Activated naive CD8-positive, alpha-beta T cell (primary cell): ENCODE measurements around the gene C1QTNF1.

ENCODE experiments used
- H3K27ac Mint-ChIP-seq: one replicate; pipeline ENCODE4 v1.8.0; 2021; ENCODE audit warnings: mixed read lengths
- H3K27me3 Mint-ChIP-seq: one replicate; pipeline ENCODE4 v1.8.0; 2021; ENCODE audit warnings: mixed read lengths
- H3K36me3 Mint-ChIP-seq: one replicate; pipeline ENCODE4 v1.8.0; 2021; ENCODE audit warnings: mixed read lengths
- H3K4me1 Mint-ChIP-seq: one replicate; pipeline ENCODE4 v1.8.0; 2021; ENCODE audit warnings: low read depth, mixed read lengths
- H3K4me3 Mint-ChIP-seq: one replicate; pipeline ENCODE4 v1.8.0; 2021; ENCODE audit warnings: mild to moderate bottlenecking, mixed read lengths
- H3K9me3 Mint-ChIP-seq: one replicate; pipeline ENCODE4 v1.8.0; 2021; ENCODE audit warnings: low read depth, mixed read lengths

The C1QTNF1 gene

GRCh38 chr17:79033741-79034501, 10.0 kb downstream of the C1QTNF1 start:
- Mint-ChIP-seq H3K4me1 (no peaks in the 10 kb centered on the region), H3K9me3 (no peaks in the 10 kb centered on the region), H3K27ac (no peak overlapping the region), H3K36me3 (no peaks in the 10 kb centered on the region), H3K4me3 (no peak overlapping the region), H3K27me3 (no peaks in the 10 kb centered on the region)

- H3K4me1 Mint-ChIP-seq: no peaks in the 10 kb centered on the region
- no peak overlapping the region for H3K27ac Mint-ChIP-seq
- H3K4me3 Mint-ChIP-seq: no peak overlapping the region
- no peaks in the 10 kb centered on the region for H3K27me3 Mint-ChIP-seq
- no peaks in the 10 kb centered on the region for H3K36me3 Mint-ChIP-seq
- H3K9me3 Mint-ChIP-seq: no peaks in the 10 kb centered on the region
Observed at GRCh38 chr17:79034931-79035485, 11.0 kb downstream of the C1QTNF1 start.

DNA sequence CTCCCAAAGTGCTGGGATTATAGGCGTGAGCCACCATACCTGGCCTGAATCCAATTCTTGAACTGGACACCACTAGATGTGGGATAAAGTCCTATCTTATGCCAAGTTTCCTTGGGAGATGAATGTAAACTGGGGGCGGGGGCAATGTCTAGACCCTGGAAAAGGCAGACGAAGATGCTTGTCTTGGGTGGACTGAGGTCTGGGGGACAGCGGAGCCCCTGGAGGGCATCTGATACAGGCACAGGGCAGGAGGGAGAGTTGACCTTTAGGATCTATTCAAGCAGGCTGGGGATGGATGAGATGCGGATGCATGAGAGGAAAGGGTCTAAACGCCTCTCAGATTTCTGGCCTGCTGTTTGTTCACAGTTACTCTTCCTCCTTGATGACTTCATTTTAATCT, 11.7 kb downstream of the C1QTNF1 start:
- Mint-ChIP-seq H3K9me3 (no peaks in the 10 kb centered on the region), H3K27me3 (no peaks in the 10 kb centered on the region), H3K4me1 (no peaks in the 10 kb centered on the region), H3K27ac (no peak overlapping the region), H3K36me3 (no peaks in the 10 kb centered on the region), H3K4me3 (no peak overlapping the region)

- Mint-ChIP-seq H3K36me3 (no peaks in the 10 kb centered on the region), H3K4me3 (no peak overlapping the region), H3K27me3 (no peaks in the 10 kb centered on the region), H3K27ac (no peak overlapping the region), H3K4me1 (no peaks in the 10 kb centered on the region), H3K9me3 (no peaks in the 10 kb centered on the region)
Observed at GRCh38 chr17:79036181-79036580, 12.2 kb downstream of the C1QTNF1 start.

DNA sequence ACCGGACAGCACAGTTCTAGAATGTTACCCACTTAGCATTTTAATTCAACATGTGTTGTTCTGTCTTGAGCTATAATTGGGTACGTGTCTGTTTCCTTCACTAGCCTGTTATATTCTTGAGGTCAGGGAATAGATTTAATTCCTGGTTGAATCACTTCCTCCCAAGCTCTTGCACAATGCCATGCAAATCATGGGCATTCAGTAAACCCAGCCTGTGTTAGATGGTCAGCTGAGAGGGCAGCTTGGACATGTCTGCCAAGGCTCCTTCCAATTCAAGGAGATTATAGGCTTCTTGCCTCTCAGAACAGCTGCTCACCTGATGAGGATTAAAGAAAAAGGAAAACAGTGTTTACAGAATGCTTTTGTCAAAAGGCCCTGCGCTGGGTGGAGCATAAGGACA, 12.6 kb downstream of the C1QTNF1 start:
- no peak overlapping the region for H3K27ac Mint-ChIP-seq

GRCh38 chr17:79038545-79039135, 14.7 kb downstream of the C1QTNF1 start:
- Mint-ChIP-seq H3K4me3 (no peak overlapping the region), H3K27me3 (no peaks in the 10 kb centered on the region), H3K9me3 (no peaks in the 10 kb centered on the region), H3K4me1 (no peaks in the 10 kb centered on the region), H3K27ac (no peak overlapping the region), H3K36me3 (no peaks in the 10 kb centered on the region)

More for the DNA sequence above, 12.6 kb downstream of the C1QTNF1 start:
- H3K4me3 Mint-ChIP-seq: no peak overlapping the region
- no peaks in the 10 kb centered on the region for H3K36me3 Mint-ChIP-seq
- no peaks in the 10 kb centered on the region for H3K4me1 Mint-ChIP-seq
- no peaks in the 10 kb centered on the region for H3K9me3 Mint-ChIP-seq
- H3K27me3 Mint-ChIP-seq: no peaks in the 10 kb centered on the region

DNA sequence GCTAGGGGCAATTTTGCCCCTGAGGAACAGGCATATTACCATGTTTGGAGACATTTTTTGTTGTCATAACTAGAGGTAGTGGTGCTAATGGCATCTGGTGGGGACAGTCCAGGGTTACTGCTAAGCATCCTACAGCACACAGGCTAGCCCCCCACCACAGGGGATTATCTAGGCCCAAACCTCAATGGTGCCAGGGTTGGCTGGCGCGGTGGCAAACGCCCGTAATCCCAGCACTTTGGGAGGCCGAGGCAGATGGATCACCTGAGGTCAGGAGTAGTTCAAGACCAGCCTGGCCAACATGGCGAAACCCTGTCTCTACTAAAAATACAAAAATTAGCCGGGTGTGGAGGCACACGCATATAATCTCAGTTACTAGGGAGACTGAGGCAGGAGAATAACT, 15.2 kb downstream of the C1QTNF1 start:
- Mint-ChIP-seq H3K9me3 (no peaks in the 10 kb centered on the region), H3K36me3 (no peaks in the 10 kb centered on the region), H3K4me3 (no peak overlapping the region), H3K27ac (no peak overlapping the region), H3K4me1 (no peaks in the 10 kb centered on the region), H3K27me3 (no peaks in the 10 kb centered on the region)

- Mint-ChIP-seq H3K4me1 (no peaks in the 10 kb centered on the region), H3K9me3 (no peaks in the 10 kb centered on the region), H3K27ac (no peak overlapping the region), H3K27me3 (no peaks in the 10 kb centered on the region), H3K4me3 (no peak overlapping the region), H3K36me3 (no peaks in the 10 kb centered on the region)
Observed at GRCh38 chr17:79039886-79040285, 15.9 kb downstream of the C1QTNF1 start.

DNA sequence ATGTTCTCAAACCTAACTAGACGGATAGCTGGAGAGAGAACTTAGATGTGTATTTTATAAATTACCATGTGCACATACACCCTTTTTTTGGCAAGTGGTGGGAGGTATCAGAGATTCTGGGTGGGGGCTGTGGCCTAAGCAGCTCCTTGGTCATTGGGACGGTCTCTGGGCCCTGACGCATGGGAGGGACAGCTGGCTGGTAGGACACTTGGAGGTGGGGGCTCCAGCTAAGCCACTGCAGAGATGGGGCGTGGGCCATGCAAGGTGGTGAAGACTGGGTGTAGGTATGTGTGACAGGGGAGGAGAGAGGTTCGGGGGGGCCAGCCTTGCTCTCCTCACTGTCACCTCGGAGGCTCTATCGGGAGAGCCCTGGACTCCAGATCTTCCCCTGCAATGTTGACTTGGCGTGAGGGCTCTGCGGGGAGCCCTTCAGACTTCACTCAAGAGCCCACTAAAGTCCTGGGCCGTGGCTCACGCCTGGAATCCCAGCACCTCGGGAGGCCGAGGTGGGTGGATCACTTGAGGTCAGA, 17.1 kb downstream of the C1QTNF1 start:
- Mint-ChIP-seq H3K4me1 (peaks cover 1% of the 10 kb centered on the region), H3K27me3 (peaks cover 3% of the 10 kb centered on the region), H3K36me3 (no peaks in the 10 kb centered on the region), H3K9me3 (no peaks in the 10 kb centered on the region), H3K4me3 (no peak overlapping the region), H3K27ac (no peak overlapping the region)

GRCh38 chr17:79041723-79042420, 17.9 kb downstream of the C1QTNF1 start:
- H3K4me3 Mint-ChIP-seq: no peak overlapping the region
- H3K4me1 Mint-ChIP-seq: peaks cover 1% of the 10 kb centered on the region
- H3K9me3 Mint-ChIP-seq: no peaks in the 10 kb centered on the region
- peaks cover 3% of the 10 kb centered on the region for H3K27me3 Mint-ChIP-seq
- no peaks in the 10 kb centered on the region for H3K36me3 Mint-ChIP-seq
- H3K27ac Mint-ChIP-seq: no peak overlapping the region

DNA sequence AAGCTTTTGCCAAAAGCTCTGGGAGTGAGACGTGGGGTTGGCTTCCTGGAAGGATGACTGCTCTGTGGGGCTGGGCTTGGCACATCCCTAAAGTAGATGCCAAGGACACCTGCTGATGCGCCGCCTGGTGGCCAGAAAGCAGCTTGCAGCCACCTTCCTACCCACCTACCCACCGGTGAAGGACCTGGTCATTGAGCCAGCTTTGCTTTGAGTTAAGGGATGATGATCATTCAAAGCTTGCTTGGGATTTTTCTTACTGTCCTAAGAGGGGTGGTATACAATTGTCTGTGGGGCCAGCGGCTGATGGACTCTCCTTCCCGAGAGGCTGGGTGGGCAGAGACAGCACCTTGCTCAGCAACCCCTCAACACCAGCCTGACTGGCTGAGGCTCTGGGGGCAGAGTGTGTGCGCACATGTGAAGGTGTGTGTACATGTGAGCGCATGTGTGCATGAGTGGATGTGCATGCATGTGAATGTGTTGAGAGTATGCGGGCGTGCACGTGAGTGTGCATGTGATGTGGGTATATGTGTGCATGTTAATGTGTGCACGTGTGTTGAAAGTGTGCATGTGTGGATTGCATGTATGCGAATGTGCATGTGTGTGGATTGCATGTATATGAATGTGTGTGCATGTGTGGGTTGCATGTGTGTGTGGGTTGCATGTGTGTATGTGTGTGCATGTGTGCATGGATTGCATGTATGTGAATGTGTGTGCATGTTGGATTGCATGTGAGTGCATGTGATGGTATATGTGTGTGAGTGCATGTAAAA, 18.6 kb downstream of the C1QTNF1 start:
- H3K27ac Mint-ChIP-seq: no peak overlapping the region
- H3K27me3 Mint-ChIP-seq: peaks cover 3% of the 10 kb centered on the region
- H3K9me3 Mint-ChIP-seq: no peaks in the 10 kb centered on the region
- no peak overlapping the region for H3K4me3 Mint-ChIP-seq
- H3K36me3 Mint-ChIP-seq: no peaks in the 10 kb centered on the region
- H3K4me1 Mint-ChIP-seq: peaks cover 1% of the 10 kb centered on the region

DNA sequence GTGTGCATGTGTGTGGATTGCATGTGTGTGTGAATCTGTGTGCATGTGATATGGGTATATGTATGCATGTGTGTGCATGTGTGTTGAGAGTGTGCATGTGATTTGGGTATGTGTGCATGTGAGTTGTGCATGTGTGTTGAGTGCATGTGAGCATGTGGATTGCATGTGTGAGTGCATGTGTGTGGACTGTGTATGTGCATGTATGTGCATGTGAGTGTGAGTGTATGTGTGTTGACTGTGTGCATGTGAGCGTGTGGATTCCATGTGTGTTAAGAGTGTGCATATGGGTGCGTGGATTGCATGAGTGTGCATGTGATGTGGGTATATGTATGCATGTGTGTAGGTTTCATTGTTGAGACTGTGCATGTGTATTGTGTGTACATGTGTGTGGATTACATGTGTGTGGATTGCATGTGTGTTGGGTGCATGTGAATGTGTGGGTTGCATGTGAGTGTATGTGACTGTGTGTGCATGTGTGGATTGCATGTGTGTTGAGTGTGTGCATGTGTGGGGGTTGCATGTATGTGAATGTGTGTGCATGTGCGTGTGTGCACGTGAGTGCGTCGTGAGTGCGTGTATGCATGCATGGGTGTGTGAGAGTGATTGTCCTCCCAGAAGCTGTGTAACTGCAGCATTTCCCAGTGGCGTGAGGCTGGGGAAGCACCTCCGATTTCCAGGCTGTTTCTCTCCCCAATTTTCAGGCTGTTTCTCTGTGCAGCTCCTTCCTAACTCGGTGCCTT, 19.4 kb downstream of the C1QTNF1 start:
- peaks cover 3% of the 10 kb centered on the region for H3K27me3 Mint-ChIP-seq
- peaks cover 1% of the 10 kb centered on the region for H3K4me1 Mint-ChIP-seq
- no peaks in the 10 kb centered on the region for H3K36me3 Mint-ChIP-seq
- no peaks in the 10 kb centered on the region for H3K9me3 Mint-ChIP-seq
- no peak overlapping the region for H3K27ac Mint-ChIP-seq
- no peak overlapping the region for H3K4me3 Mint-ChIP-seq

DNA sequence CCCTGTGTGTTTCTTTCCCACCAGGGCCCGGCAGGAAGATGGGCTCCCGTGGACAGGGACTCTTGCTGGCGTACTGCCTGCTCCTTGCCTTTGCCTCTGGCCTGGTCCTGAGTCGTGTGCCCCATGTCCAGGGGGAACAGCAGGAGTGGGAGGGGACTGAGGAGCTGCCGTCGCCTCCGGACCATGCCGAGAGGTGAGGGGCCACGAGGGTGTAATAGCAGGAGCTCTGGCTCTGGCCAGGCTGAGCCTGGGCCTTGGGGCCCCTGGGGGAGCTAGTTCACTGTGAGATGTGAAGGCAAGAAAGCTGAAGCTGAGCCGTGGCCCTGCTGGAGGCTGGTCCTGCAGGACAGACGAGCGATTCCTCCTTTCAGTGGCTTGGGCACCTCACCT, 20.0 kb downstream of the C1QTNF1 start:
- no peak overlapping the region for H3K27ac Mint-ChIP-seq
- no peak overlapping the region for H3K4me3 Mint-ChIP-seq
- peaks cover 3% of the 10 kb centered on the region for H3K27me3 Mint-ChIP-seq
- H3K4me1 Mint-ChIP-seq: peaks cover 1% of the 10 kb centered on the region
- H3K9me3 Mint-ChIP-seq: no peaks in the 10 kb centered on the region
- H3K36me3 Mint-ChIP-seq: no peaks in the 10 kb centered on the region

- H3K36me3 Mint-ChIP-seq: no peaks in the 10 kb centered on the region
- H3K4me3 Mint-ChIP-seq: no peak overlapping the region
- H3K27ac Mint-ChIP-seq: no peak overlapping the region
- peaks cover 1% of the 10 kb centered on the region for H3K4me1 Mint-ChIP-seq
- H3K27me3 Mint-ChIP-seq: peaks cover 3% of the 10 kb centered on the region
- no peaks in the 10 kb centered on the region for H3K9me3 Mint-ChIP-seq
Observed at GRCh38 chr17:79044462-79044861, 20.5 kb downstream of the C1QTNF1 start.
